OCI-LY1 (cell line): ENCODE data around the gene ENDOG.

ENCODE experiments used
- EZH2 ChIP-seq: fragments of 200-600 bp; sonication (generic), shearing (Covaris generic); IDR thresholded peaks from 2 replicates; pipeline ENCODE4 v1.8.0; 2017; ENCODE audit warnings: borderline replicate concordance, mixed run types, mild to moderate bottlenecking, antibody characterized with exemption, low read length, moderate library complexity, mixed read lengths
- TF ChIP-seq, protein P1 (sequence below): fragments of 200-600 bp; sonication (generic), shearing (Covaris generic); IDR thresholded peaks from 2 replicates; pipeline ENCODE4 v1.5.1; 2017; ENCODE audit warnings: mild to moderate bottlenecking, antibody characterized with exemption, low read length, moderate library complexity, mixed read lengths

DNA sequence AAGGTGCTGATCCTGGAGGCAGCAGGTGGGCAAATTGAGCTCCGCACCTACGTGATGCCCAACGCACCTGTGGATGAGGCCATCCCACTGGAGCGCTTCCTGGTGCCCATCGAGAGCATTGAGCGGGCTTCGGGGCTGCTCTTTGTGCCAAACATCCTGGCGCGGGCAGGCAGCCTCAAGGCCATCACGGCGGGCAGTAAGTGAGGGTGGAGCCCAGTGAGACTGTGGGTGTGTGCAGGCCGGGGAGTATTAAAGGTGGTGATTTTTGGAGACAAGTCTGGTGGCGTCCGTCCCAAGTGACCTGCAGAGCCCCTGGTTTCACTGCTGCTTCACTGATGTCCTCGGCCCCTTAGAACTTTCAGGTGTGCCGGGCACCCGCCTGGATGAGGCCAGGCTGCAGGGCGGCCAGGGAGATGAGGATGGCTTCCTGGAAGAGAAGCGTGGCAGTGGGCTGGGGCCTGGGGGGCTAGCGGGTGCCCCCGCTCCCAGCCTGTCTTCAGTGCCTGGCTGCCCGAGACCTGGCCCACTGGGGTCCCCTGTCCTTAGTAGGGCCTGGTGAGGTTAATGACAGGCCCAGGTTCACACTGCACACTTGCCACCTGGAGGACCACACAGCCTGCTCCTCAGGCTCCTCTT is 4.2 kb downstream of the ENDOG start:
- TF ChIP-seq, protein P1, sequence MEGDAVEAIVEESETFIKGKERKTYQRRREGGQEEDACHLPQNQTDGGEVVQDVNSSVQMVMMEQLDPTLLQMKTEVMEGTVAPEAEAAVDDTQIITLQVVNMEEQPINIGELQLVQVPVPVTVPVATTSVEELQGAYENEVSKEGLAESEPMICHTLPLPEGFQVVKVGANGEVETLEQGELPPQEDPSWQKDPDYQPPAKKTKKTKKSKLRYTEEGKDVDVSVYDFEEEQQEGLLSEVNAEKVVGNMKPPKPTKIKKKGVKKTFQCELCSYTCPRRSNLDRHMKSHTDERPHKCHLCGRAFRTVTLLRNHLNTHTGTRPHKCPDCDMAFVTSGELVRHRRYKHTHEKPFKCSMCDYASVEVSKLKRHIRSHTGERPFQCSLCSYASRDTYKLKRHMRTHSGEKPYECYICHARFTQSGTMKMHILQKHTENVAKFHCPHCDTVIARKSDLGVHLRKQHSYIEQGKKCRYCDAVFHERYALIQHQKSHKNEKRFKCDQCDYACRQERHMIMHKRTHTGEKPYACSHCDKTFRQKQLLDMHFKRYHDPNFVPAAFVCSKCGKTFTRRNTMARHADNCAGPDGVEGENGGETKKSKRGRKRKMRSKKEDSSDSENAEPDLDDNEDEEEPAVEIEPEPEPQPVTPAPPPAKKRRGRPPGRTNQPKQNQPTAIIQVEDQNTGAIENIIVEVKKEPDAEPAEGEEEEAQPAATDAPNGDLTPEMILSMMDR: no peak
- no peak for TF ChIP-seq EZH2
